Keratinocyte (primary cell): ENCODE measurements around the gene FHIP1A. TPM values are rescaled to one million over a fixed set of nuclear protein-coding genes. Genes with fewer than 3 reads are reported as not detected.

Experiments
- DNase-seq: peaks from one replicate; pipeline ENCODE4 v3.0.0-alpha.2; 2011; ENCODE audit warnings: low read depth, missing footprints, low spot score
- FAIRE-seq: peaks from 2 replicates; lab custom pipeline; 2011; peaks lifted over from hg19 to GRCh38; lab: Jason Lieb, UNC
- H2AFZ ChIP-seq: 2 replicates; pipeline ENCODE4 v1.6.0; 2012; ENCODE audit warnings: low read length, control low read depth, inconsistent platforms; ENCODE audit not compliant: control insufficient read depth
- H3K27ac ChIP-seq: 2 replicates; pipeline ENCODE4 v1.5.1; 2011; ENCODE audit warnings: low read length; ENCODE audit not compliant: control insufficient read depth, insufficient read depth
- H3K27me3 ChIP-seq: 3 replicates; pipeline ENCODE4 v1.6.0; 2011; ENCODE audit warnings: low read length; ENCODE audit not compliant: control insufficient read depth, insufficient read depth; ENCODE audit errors: extremely low read depth
- H3K36me3 ChIP-seq, 2 experiments: 2 replicates in 1 of 2; 3 replicates in 1 of 2; pipeline ENCODE4 v1.5.1; 2011; ENCODE audit warnings: low read length in 2 of 2, mild to moderate bottlenecking in 1 of 2; ENCODE audit not compliant: control insufficient read depth in 2 of 2, insufficient read depth in 2 of 2; ENCODE audit errors: extremely low read depth in 1 of 2
- H3K4me1 ChIP-seq: 3 replicates; pipeline ENCODE4 v1.5.1; 2011; ENCODE audit warnings: low read length; ENCODE audit not compliant: control insufficient read depth, insufficient read depth; ENCODE audit errors: extremely low read depth
- H3K4me2 ChIP-seq: 3 replicates; pipeline ENCODE4 v1.6.0; 2011; ENCODE audit warnings: low read depth, low read length; ENCODE audit not compliant: control insufficient read depth, insufficient read depth; ENCODE audit errors: extremely low read depth
- H3K4me3 ChIP-seq, 3 experiments: fragments of 200-600 bp in 1 of 3; sonication (generic) in 1 of 3; 2 replicates in 2 of 3; 3 replicates in 1 of 3; pipeline ENCODE4 v1.5.1; 2011 to 2016; ENCODE audit warnings: low read length in 3 of 3, mild to moderate bottlenecking in 3 of 3, control low read depth in 2 of 3, inconsistent platforms in 1 of 3, low read depth in 1 of 3, mixed read lengths in 1 of 3, mixed run types in 1 of 3, moderate library complexity in 1 of 3; ENCODE audit not compliant: control insufficient read depth in 2 of 3, insufficient read depth in 2 of 3; ENCODE audit errors: extremely low read depth in 1 of 3
- H3K79me2 ChIP-seq: 2 replicates; pipeline ENCODE4 v1.6.0; 2012; ENCODE audit warnings: low read length; ENCODE audit not compliant: control insufficient read depth, insufficient read depth
- H3K9ac ChIP-seq: 3 replicates; pipeline ENCODE4 v1.6.0; 2011; ENCODE audit warnings: low read length; ENCODE audit not compliant: control insufficient read depth, insufficient read depth; ENCODE audit errors: extremely low read depth
- H3K9me1 ChIP-seq: 3 replicates; pipeline ENCODE4 v1.6.0; 2011; ENCODE audit warnings: low read length; ENCODE audit not compliant: control insufficient read depth, insufficient read depth; ENCODE audit errors: extremely low read depth
- H3K9me3 ChIP-seq: 2 replicates; pipeline ENCODE4 v1.5.1; 2012; ENCODE audit warnings: low read depth, low read length; ENCODE audit not compliant: control insufficient read depth
- H4K20me1 ChIP-seq: 3 replicates; pipeline ENCODE4 v1.6.0; 2011; ENCODE audit warnings: low read length; ENCODE audit not compliant: control insufficient read depth, insufficient read depth; ENCODE audit errors: extremely low read depth
- EZH2 ChIP-seq: IDR thresholded peaks from one replicate; pipeline ENCODE4 v1.6.1; 2012; ENCODE audit warnings: inconsistent platforms, mild to moderate bottlenecking, low read length, moderate library complexity
- dilution Hi-C: fragments of 300-500 bp; cut with MboI; formaldehyde crosslinking; loops from one replicate; pipeline ENCODE4 v1.7.0; 2020; ENCODE audit warnings: low sequenced_read_pairs; ENCODE audit not compliant: extremely low pct_ligation_motif_present
- polyA minus RNA-seq, 3 experiments: library from RNA; depleted of rRNA, polyadenylated mRNA; stranded (reverse); fragments of >200 nt; gene quantifications; 1 replicate in 1 of 3; 2 replicates in 1 of 3; 3 replicates in 1 of 3; pipeline ENCODE4 v1.2.3, GENCODE V29; 2011
- polyA plus RNA-seq, 5 experiments: library from polyadenylated mRNA; depleted of rRNA in 3 of 5; stranded (reverse) in 3 of 5; stranded (forward) in 1 of 5; unstranded in 1 of 5; fragments of >200 nt; gene quantifications; 1 replicate in 1 of 5; 2 replicates in 3 of 5; 3 replicates in 1 of 5; pipeline versions ENCODE4 v1.2.1 to v1.2.3, GENCODE V29; 2011 to 2012; ENCODE audit warnings: missing spikeins in 2 of 5, low read depth in 1 of 5, low replicate concordance in 1 of 5
- TF ChIP-seq, protein P1 (sequence below), 3 experiments: IDR thresholded peaks in 1 of 3; conservative IDR thresholded peaks in 1 of 3; optimal IDR thresholded peaks in 1 of 3; 2 replicates in 2 of 3; 3 replicates in 1 of 3; pipeline versions ENCODE3 to v1.5.1; 2011; ENCODE audit warnings: low read length in 3 of 3, mild to moderate bottlenecking in 3 of 3, moderate library complexity in 2 of 3, control low read depth in 1 of 3, inconsistent platforms in 1 of 3; ENCODE audit not compliant: insufficient read depth in 2 of 3; ENCODE audit errors: extremely low read depth in 1 of 3

Gene FHIP1A
- polyA plus RNA-seq (13.4 to 16.0 TPM (median 15.1 TPM) in 3 replicates), polyA minus RNA-seq (33.7 to 58.6 TPM (median 53.1 TPM) in 3 replicates)
- polyA plus RNA-seq (2011; ENCODE audit: low read depth) = 16.3 TPM
- polyA plus RNA-seq (2011; cell fraction: cytosol; rRNA removed) = 10.0 and 13.7 TPM in 2 replicates
- 36.3 and 37.3 TPM in 2 replicates for polyA plus RNA-seq (2011; cell fraction: nucleus; rRNA removed)
- polyA plus RNA-seq (2012; ENCODE audit: low replicate concordance) = 8.6 and 16.9 TPM in 2 replicates
- 27.2 TPM for polyA minus RNA-seq (2011; cell fraction: cytosol; rRNA and poly(A)+ RNA removed)
- polyA minus RNA-seq (2011; cell fraction: nucleus; rRNA and poly(A)+ RNA removed) = 90.6 and 123 TPM in 2 replicates

DNA sequence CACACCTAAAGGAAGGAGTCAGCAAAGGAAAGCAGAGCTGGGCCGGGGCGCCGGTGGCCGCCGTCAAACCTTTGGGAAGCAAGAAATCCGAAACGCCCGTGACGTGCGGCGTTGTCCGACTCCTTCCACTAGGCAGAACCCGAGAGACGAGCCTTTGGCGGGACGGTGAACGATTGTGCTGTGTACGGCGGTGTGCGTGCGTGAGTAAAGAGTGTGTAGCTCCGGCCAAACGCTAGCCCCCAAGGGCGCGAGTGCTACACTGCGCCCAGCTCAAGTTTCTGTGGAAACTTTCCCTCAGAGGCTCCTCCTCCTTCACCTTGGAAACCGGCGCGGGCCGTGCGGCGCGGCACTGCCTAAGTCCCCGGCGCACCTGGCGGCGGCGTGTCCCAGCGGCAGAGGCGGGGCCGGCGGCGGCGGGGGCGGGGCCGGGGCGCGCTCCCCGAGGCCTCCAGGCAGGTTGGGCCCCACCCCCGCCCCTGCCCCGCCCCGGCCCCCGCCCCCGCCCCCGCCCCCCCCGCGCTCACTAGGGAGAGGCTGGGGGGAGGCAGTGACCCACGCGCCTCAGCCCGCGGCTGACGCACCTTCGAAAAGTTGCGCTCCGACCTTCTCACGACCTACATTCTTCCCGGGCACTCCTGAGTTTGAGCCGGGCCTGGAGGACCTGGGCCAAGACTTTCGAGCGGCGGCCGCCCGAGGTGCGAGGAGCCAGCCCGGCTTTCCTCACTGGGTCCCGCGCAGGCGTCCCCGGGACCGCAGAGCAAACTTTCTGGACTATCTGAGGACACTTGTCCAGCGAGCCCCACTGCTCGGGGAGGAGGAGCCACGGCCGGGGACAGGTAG, at the start of gene FHIP1A:
Gene FHIP1A (plus strand): TSS at position 547 of the 840 bp plus-strand sequence. CDS start 157,084 bp downstream, outside the sequence.
- peak within 1 kb of the TSS; percentile 94 for H3K27ac ChIP-seq
- peak within 1 kb of the TSS; percentile 95 for H2AFZ ChIP-seq
- peak within 1 kb of the TSS; percentile 100 for H3K4me2 ChIP-seq
- dilution Hi-C loops = no loop called here
- no peaks in the 10 kb centered on the region for H3K9me3 ChIP-seq
- H3K9ac ChIP-seq = peak within 1 kb of the TSS; percentile 94
- H3K4me1 ChIP-seq = peaks cover 35% of the 10 kb centered on the region
- no peak for DNase-seq
- no peaks in the 10 kb centered on the region for H3K9me1 ChIP-seq
- no peaks in the 10 kb centered on the region for H3K36me3 ChIP-seq
- H3K79me2 ChIP-seq = peaks cover 39% of the 10 kb centered on the region
- TF ChIP-seq, protein P1, sequence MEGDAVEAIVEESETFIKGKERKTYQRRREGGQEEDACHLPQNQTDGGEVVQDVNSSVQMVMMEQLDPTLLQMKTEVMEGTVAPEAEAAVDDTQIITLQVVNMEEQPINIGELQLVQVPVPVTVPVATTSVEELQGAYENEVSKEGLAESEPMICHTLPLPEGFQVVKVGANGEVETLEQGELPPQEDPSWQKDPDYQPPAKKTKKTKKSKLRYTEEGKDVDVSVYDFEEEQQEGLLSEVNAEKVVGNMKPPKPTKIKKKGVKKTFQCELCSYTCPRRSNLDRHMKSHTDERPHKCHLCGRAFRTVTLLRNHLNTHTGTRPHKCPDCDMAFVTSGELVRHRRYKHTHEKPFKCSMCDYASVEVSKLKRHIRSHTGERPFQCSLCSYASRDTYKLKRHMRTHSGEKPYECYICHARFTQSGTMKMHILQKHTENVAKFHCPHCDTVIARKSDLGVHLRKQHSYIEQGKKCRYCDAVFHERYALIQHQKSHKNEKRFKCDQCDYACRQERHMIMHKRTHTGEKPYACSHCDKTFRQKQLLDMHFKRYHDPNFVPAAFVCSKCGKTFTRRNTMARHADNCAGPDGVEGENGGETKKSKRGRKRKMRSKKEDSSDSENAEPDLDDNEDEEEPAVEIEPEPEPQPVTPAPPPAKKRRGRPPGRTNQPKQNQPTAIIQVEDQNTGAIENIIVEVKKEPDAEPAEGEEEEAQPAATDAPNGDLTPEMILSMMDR (optimal IDR thresholded peaks at IDR 0.05 in 1 of 3, IDR thresholded peaks at IDR 0.05 in 1 of 3, conservative IDR thresholded peaks at IDR 0.05 in 1 of 3; ENCODE audit: extremely low read depth in 1 of 3, insufficient read depth in 2 of 3, low read length in 3 of 3) = peak in 2 of 3 experiments; percentile 10 to 30
- TF ChIP-seq EZH2 = no peak
- FAIRE-seq = no peak
- peak within 1 kb of the TSS; percentile 88 to 94 (median 91) for H3K4me3 ChIP-seq
- no peaks in the 10 kb centered on the region for H4K20me1 ChIP-seq
- no peaks in the 10 kb centered on the region for H3K27me3 ChIP-seq

DNA sequence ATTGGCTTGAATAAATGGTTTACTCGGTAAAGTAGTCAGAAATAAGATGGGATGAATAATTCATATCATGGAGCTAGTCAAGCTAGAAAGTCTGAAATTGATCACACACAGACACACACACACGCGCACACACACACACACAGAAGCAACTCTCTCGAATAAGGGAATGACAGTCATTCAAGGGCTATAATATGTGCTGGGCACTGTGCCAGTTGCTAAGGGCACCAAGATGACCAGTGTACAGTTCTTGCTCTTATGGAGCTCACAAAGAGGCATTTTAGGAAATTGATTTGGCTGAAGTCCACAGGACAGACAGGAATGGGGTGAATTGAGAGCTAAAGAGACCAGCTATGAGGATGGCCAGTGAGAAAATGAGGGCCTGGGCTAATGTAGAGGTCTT, 49.4 kb upstream of the FHIP1A start:
- H3K9ac ChIP-seq = no peak overlapping the region
- no peaks in the 10 kb centered on the region for H3K36me3 ChIP-seq
- FAIRE-seq = no peak
- H2AFZ ChIP-seq = no peak overlapping the region
- no peaks in the 10 kb centered on the region for H3K9me3 ChIP-seq
- no peaks in the 10 kb centered on the region for H4K20me1 ChIP-seq
- H3K79me2 ChIP-seq = no peaks in the 10 kb centered on the region
- peaks cover 26% of the 10 kb centered on the region for H3K4me1 ChIP-seq
- dilution Hi-C loops = no loop called here
- no peak for TF ChIP-seq EZH2
- TF ChIP-seq, protein P1 (optimal IDR thresholded peaks at IDR 0.05 in 1 of 3, IDR thresholded peaks at IDR 0.05 in 1 of 3, conservative IDR thresholded peaks at IDR 0.05 in 1 of 3; ENCODE audit: extremely low read depth in 1 of 3, insufficient read depth in 2 of 3, low read length in 3 of 3) = no peak
- no peaks in the 10 kb centered on the region for H3K9me1 ChIP-seq
- H3K27me3 ChIP-seq = no peaks in the 10 kb centered on the region
- no peak for DNase-seq
- H3K4me3 ChIP-seq = no peak overlapping the region
- no peak overlapping the region for H3K4me2 ChIP-seq
- no peak overlapping the region for H3K27ac ChIP-seq
